HFFc6 (cell line): ENCODE data around the gene TUBGCP6. TPM values are rescaled to one million over a fixed set of nuclear protein-coding genes. Genes with fewer than 3 reads are reported as not detected.

Experiments used
- DNase-seq: peaks from one replicate; pipeline ENCODE4 v3.0.0-alpha.2; 2018
- H3K27ac Mint-ChIP-seq: 2 replicates; pipeline ENCODE4 v1.8.0; 2020; ENCODE audit warnings: mild to moderate bottlenecking, mixed read lengths
- H3K27me3 Mint-ChIP-seq: 2 replicates; pipeline ENCODE4 v1.8.0; 2021; ENCODE audit warnings: mild to moderate bottlenecking, moderate library complexity, mixed read lengths; ENCODE audit not compliant: insufficient read depth
- H3K36me3 Mint-ChIP-seq: 2 replicates; pipeline ENCODE4 v1.8.0; 2021; ENCODE audit warnings: low read depth, mixed read lengths
- H3K4me1 Mint-ChIP-seq: 2 replicates; pipeline ENCODE4 v1.8.0; 2020; ENCODE audit warnings: low read depth, mixed read lengths
- H3K4me3 Mint-ChIP-seq: 2 replicates; pipeline ENCODE4 v1.8.0; 2020; ENCODE audit warnings: mild to moderate bottlenecking, moderate library complexity, mixed read lengths
- H3K9me3 Mint-ChIP-seq: 2 replicates; pipeline ENCODE4 v1.8.0; 2020; ENCODE audit warnings: mild to moderate bottlenecking, mixed read lengths
- total RNA-seq, 6 experiments: library from RNA; stranded (reverse); fragmentation: NEBNext Ultra II Directional; extraction: Animal tissue kit (Norgen Biotek cat#: 25700); gene quantifications; 2 replicates in 1 of 6; 3 replicates in 5 of 6; pipeline ENCODE4 v1.2.3, GENCODE V29; 2021
- TF ChIP-seq, protein P1 (sequence below): fragments of 200-600 bp; sonication (generic); IDR thresholded peaks from 2 replicates; pipeline ENCODE4 v1.5.0; 2021; ENCODE audit warnings: antibody characterized with exemption, mild to moderate bottlenecking

Gene TUBGCP6
- total RNA-seq, 6 experiments from 2014 or later, result 20.1 to 26.8 (median 21.7) TPM

DNA sequence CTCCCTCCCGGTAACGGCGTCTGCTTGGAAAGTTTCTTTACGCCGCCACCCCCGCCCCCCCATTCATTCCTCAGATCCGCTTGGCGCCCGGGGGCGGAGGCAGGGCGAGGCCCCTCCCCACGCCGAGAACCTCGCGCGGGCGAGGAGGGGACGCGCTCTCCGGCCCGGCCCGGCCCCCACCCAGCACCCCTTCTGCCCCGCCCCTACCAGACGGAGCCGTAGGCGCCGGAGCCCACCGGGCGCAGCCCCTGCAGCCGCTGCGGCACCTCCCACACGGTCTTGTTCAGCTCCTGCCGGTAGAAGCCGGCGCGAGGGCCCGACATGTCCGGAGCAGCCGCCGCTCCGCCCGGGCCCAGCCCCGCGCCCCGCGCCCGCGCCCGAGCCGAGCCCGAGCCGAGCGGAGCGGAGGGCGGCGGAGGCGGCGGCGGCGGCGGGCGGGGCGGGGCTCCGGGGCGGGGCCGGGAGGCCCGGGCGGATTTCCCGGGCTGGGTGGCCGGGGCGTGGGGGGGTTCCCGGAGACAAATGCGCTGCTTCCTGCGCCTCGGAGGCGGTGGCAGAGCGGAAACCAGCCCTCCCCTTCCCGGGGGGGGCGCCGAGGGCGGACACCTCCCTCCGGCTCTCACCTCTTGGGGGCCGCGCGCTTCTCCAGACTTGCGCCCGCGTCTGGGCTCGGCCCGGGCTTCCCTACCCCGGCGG lies 25.3 kb upstream of the TUBGCP6 start, which contains the start of gene MAPK11:
MAPK11 (minus strand) TSS at position 411 of the 696 bp plus-strand sequence; CDS start at position 323, 88 bp downstream.
- DNase-seq, result no peak
- no peaks in the 10 kb centered on the region for H3K9me3 Mint-ChIP-seq
- H3K36me3 Mint-ChIP-seq, result peaks cover 6% of the 10 kb centered on the region; the same call in 1 of the 2 replicates
- H3K27me3 Mint-ChIP-seq, result peaks cover 8% of the 10 kb centered on the region
- no peak within 1 kb of the TSS for H3K27ac Mint-ChIP-seq
- TF ChIP-seq, protein P1, sequence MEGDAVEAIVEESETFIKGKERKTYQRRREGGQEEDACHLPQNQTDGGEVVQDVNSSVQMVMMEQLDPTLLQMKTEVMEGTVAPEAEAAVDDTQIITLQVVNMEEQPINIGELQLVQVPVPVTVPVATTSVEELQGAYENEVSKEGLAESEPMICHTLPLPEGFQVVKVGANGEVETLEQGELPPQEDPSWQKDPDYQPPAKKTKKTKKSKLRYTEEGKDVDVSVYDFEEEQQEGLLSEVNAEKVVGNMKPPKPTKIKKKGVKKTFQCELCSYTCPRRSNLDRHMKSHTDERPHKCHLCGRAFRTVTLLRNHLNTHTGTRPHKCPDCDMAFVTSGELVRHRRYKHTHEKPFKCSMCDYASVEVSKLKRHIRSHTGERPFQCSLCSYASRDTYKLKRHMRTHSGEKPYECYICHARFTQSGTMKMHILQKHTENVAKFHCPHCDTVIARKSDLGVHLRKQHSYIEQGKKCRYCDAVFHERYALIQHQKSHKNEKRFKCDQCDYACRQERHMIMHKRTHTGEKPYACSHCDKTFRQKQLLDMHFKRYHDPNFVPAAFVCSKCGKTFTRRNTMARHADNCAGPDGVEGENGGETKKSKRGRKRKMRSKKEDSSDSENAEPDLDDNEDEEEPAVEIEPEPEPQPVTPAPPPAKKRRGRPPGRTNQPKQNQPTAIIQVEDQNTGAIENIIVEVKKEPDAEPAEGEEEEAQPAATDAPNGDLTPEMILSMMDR, result no peak
- H3K4me1 Mint-ChIP-seq, result peaks cover 7% of the 10 kb centered on the region; the same call in 1 of the 2 replicates
- H3K4me3 Mint-ChIP-seq, result peak within 1 kb of the TSS; percentile 69

- peaks cover 7% of the 10 kb centered on the region; the same call in 1 of the 2 replicates for H3K4me1 Mint-ChIP-seq
- H3K36me3 Mint-ChIP-seq, result peaks cover 6% of the 10 kb centered on the region; the same call in 1 of the 2 replicates
- H3K27ac Mint-ChIP-seq, result no peak overlapping the region
- TF ChIP-seq, protein P1, result no peak
- H3K9me3 Mint-ChIP-seq, result no peaks in the 10 kb centered on the region
- peaks cover 8% of the 10 kb centered on the region for H3K27me3 Mint-ChIP-seq
- DNase-seq, result no peak
- peak overlapping the region; percentile 51 for H3K4me3 Mint-ChIP-seq
These were observed 24.7 kb upstream of the TUBGCP6 start for GRCh38 chr22:50269573-50269969.

DNA sequence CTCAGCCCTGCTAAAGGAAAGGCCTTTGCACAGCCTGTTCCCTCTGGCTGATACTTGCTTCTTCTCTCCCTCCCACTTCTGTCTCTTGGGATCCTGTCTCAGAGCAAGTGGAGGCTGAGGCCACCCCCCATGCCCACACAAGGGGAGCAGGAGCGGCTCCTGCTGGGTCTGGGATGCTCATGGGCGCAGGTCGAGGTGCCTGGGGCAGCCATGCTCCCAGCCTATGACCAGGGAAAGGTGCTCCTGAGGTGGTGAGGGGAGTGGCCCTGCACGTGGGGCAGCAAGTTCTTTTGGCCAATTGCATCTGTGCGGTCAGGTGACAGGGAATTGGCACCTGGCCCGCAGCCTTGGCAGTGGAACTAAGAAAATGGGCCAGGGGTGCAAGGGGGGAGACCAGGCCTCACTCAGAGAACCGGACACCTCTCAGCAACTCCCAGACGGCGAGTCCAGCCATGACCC lies 23.9 kb upstream of the TUBGCP6 start:
- Mint-ChIP-seq H3K4me3 (no peak overlapping the region), H3K27ac (no peak overlapping the region), H3K9me3 (no peaks in the 10 kb centered on the region), H3K27me3 (peaks cover 8% of the 10 kb centered on the region), H3K4me1 (peaks cover 1% of the 10 kb centered on the region; the same call in 1 of the 2 replicates), H3K36me3 (peaks cover under 1% of the 10 kb centered on the region; the same call in 1 of the 2 replicates)
- DNase-seq, result no peak
- TF ChIP-seq, protein P1, result no peak

GRCh38 chr22:50267591-50268390 lies 23.0 kb upstream of the TUBGCP6 start:
- TF ChIP-seq, protein P1, result peak; percentile 35; the same call in 1 of the 2 replicates
- H3K4me1 Mint-ChIP-seq, result peaks cover under 1% of the 10 kb centered on the region; the same call in 1 of the 2 replicates
- peak; percentile 41 for DNase-seq
- no peaks in the 10 kb centered on the region for H3K9me3 Mint-ChIP-seq
- peaks cover 8% of the 10 kb centered on the region for H3K27me3 Mint-ChIP-seq
- no peaks in the 10 kb centered on the region for H3K36me3 Mint-ChIP-seq
- no peak overlapping the region for H3K4me3 Mint-ChIP-seq
- no peak overlapping the region for H3K27ac Mint-ChIP-seq

GRCh38 chr22:50266994-50267393 lies 22.2 kb upstream of the TUBGCP6 start:
- H3K27me3 Mint-ChIP-seq, result peaks cover 8% of the 10 kb centered on the region
- no peak overlapping the region for H3K27ac Mint-ChIP-seq

More at GRCh38 chr22:50266994-50267393, 22.2 kb upstream of the TUBGCP6 start:
- TF ChIP-seq, protein P1, result no peak
- no peak for DNase-seq
- Mint-ChIP-seq H3K36me3 (no peaks in the 10 kb centered on the region), H3K4me1 (peaks cover 8% of the 10 kb centered on the region), H3K9me3 (no peaks in the 10 kb centered on the region), H3K4me3 (no peak overlapping the region)
